ENCODE measurements around the gene NABP2. TPM values are rescaled to one million over a fixed set of nuclear protein-coding genes. Genes with fewer than 3 reads are reported as not detected.

Gene NABP2
- total and polyA plus RNA-seq, 8 donors, result 1.2 to 36.5 (median 13.6) TPM

DNA sequence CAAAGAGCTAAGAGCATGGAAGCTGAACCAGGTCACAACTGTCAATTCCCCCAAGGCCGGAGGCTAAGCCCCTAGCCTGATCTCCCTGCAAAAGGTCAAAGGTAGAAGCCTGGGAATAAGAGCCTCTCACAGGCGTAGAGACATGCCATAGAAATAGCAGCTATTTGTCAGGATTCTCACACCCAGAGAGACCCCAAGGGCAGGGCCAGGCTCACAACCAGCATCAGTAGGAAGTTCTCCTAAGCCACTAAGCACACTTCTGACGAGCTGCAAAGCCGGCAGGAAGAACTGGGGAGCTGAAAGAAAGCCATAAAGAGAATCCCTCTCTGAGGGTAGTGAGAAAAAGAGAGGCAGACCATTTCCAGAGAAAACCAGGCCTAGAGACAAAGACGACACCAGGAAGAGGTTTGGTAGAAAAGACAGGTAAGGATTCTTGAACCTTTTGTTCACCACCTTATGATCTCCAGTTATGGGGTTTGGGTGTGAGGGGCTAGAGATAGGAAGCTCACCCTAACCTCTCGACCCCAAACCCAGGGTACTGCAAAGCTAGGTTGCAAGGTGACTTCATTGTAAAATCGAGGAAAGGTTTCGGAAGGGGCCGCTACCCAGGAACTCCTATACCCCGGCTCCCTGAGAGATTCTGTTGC lies 35.9 kb upstream of the NABP2 start:
- Histone ChIP-seq H3K27me3 (no peaks in the 10 kb centered on the region), H3K4me1 (peaks cover 14 to 34% (median 22%) of the 10 kb centered on the region in 4 donors), H3K27ac (peak overlapping the region; percentile 93 to 98 (median 95)), H3K36me3 (peaks cover 30 to 37% (median 36%) of the 10 kb centered on the region in 4 donors), H3K9me3 (no peaks in the 10 kb centered on the region), H3K4me3 (peak overlapping the region; percentile 85 to 98 (median 90))
- peak in 1 of 2 donors; percentile 36 for DNase-seq
- TF ChIP-seq, protein P1, sequence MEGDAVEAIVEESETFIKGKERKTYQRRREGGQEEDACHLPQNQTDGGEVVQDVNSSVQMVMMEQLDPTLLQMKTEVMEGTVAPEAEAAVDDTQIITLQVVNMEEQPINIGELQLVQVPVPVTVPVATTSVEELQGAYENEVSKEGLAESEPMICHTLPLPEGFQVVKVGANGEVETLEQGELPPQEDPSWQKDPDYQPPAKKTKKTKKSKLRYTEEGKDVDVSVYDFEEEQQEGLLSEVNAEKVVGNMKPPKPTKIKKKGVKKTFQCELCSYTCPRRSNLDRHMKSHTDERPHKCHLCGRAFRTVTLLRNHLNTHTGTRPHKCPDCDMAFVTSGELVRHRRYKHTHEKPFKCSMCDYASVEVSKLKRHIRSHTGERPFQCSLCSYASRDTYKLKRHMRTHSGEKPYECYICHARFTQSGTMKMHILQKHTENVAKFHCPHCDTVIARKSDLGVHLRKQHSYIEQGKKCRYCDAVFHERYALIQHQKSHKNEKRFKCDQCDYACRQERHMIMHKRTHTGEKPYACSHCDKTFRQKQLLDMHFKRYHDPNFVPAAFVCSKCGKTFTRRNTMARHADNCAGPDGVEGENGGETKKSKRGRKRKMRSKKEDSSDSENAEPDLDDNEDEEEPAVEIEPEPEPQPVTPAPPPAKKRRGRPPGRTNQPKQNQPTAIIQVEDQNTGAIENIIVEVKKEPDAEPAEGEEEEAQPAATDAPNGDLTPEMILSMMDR (IDR thresholded peaks at IDR 0.05), result no peak
- TF ChIP-seq POLR2AphosphoS5 (IDR thresholded peaks at IDR 0.05) (no peak), EP300 (IDR thresholded peaks at IDR 0.05) (no peak), POLR2A (IDR thresholded peaks at IDR 0.05) (no peak)
- WGBS, 5 donors, result 6 to 10% (median 8%) methylated on average over 10 of the region's 10 CpGs
- intact Hi-C loops (cut with DNase I; ENCODE audit: low total_unique reads), result loop anchor here (5.0 kb wide), 1 partner anchor 56 kb away; no protein-coding TSS in a partner anchor

DNA sequence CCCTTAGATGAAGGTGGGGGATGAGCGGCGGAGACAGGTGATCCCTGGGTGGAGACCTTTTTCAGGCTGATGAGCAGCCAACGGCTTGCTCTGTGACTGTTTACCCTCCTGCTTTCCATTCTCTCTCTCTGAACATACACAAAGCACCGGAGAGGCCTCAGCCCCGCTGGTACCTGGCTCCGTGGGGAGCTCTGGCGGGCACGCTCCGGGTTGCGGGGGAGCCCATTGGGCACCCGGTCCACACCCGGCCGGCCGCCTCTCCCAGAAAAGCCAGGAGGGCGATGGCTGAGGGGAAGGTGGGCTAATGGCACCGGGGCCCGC lies 35.4 kb upstream of the NABP2 start:
- TF ChIP-seq POLR2AphosphoS5 (IDR thresholded peaks at IDR 0.05), result no peak
- no peak for TF ChIP-seq POLR2A (IDR thresholded peaks at IDR 0.05)
- TF ChIP-seq, protein P1 (IDR thresholded peaks at IDR 0.05), result no peak
- TF ChIP-seq EP300 (IDR thresholded peaks at IDR 0.05), result no peak
- peak overlapping the region; percentile 85 to 98 (median 90) for H3K4me3 ChIP-seq
- H3K27me3 ChIP-seq, result no peaks in the 10 kb centered on the region
- no peak for DNase-seq
- peaks cover 25 to 32% (median 31%) of the 10 kb centered on the region in 4 donors for H3K36me3 ChIP-seq
- H3K9me3 ChIP-seq, result no peaks in the 10 kb centered on the region
- WGBS, 5 donors, result 0 to 1% (median 0%) methylated on average over 14 to 17 of the region's 17 CpGs
- peak overlapping the region; percentile 93 to 98 (median 95) for H3K27ac ChIP-seq
- intact Hi-C loops (cut with DNase I; ENCODE audit: low total_unique reads), result loop anchor here (5.0 kb wide), 1 partner anchor 56 kb away; no protein-coding TSS in a partner anchor
- H3K4me1 ChIP-seq, result peaks cover 14 to 34% (median 22%) of the 10 kb centered on the region in 4 donors

GRCh38 chr12:56189099-56189917 lies 34.8 kb upstream of the NABP2 start, which contains the start of gene SMARCC2:
SMARCC2 (minus strand) TSS chr12:56189483; CDS start chr12:56189461, 22 bp downstream.
- Histone ChIP-seq H3K27ac (peak within 1 kb of the TSS; percentile 93 to 98 (median 95)), H3K9me3 (no peaks in the 10 kb centered on the region), H3K36me3 (peaks cover 20 to 26% (median 26%) of the 10 kb centered on the region in 4 donors), H3K27me3 (no peaks in the 10 kb centered on the region), H3K4me3 (peak within 1 kb of the TSS; percentile 85 to 98 (median 90)), H3K4me1 (peaks cover 14 to 34% (median 22%) of the 10 kb centered on the region in 4 donors)
- intact Hi-C loops (cut with DNase I; ENCODE audit: low total_unique reads), result loop anchor here (5.0 kb wide), 1 partner anchor 57 kb away; no protein-coding TSS in a partner anchor
- no peak for TF ChIP-seq EP300 (IDR thresholded peaks at IDR 0.05)
- no peak for TF ChIP-seq POLR2A (IDR thresholded peaks at IDR 0.05)
- TF ChIP-seq, protein P1 (IDR thresholded peaks at IDR 0.05), result peak in 5 of 7 experiments; percentile 27 to 82 (median 64)
- peak in 2 of 3 donors; percentile 48 to 52 for TF ChIP-seq POLR2AphosphoS5 (IDR thresholded peaks at IDR 0.05)
- WGBS, 5 donors, result 1% methylated on average over 15 to 88 of the region's 93 CpGs
- peak; percentile 92 to 95 for DNase-seq
